HepG2 (cell line): ENCODE measurements around the gene TNFSF8. TPM values are rescaled to one million over a fixed set of nuclear protein-coding genes. Genes with fewer than 3 reads are reported as not detected.

Source experiments
- ATAC-seq: fragments of 200-7000 bp; cut with Tn5 transposase; 3 replicates; pipeline ENCODE4 v1.9.1; 2020; ENCODE audit warnings: mild to moderate bottlenecking, moderate library complexity
- BruUV-seq: library from RNA; stranded (reverse); fragments of 400-500 nt; replicated peaks from 2 replicates; lab custom pipeline; 2021; lab: Mats Ljungman, UMichigan
- CTCF ChIA-PET: fragments of 300-600 bp; formaldehyde crosslinking; extraction: SDS; loops from one replicate; lab custom pipeline; 2021; ENCODE audit warnings: low total read pairs, inconsistent platforms, low intra/inter-chr PET ratio; lab: Yijun Ruan, JAX
- POLR2A ChIA-PET: fragments of 350-600 bp; sonication (Branson Sonifier 250); formaldehyde crosslinking; loops from one replicate; lab custom pipeline; 2020; ENCODE audit warnings: antibody characterized with exemption, inconsistent platforms; lab: Yijun Ruan, JAX
- DNase-seq: peaks from one replicate; pipeline ENCODE4 v3.0.0-alpha.2; 2015; ENCODE audit warnings: low spot score
- FAIRE-seq: peaks from 3 replicates; lab custom pipeline; 2011; peaks lifted over from hg19 to GRCh38; lab: Jason Lieb, UNC
- H2AFZ ChIP-seq: one replicate; pipeline ENCODE4 v1.6.1; 2011; ENCODE audit warnings: low read length, inconsistent platforms
- H3K27ac ChIP-seq: fragments of 300-600 bp; 3 replicates; pipeline ENCODE4 v1.8.0; 2011; ENCODE audit warnings: mixed run types, mild to moderate bottlenecking, mixed read lengths, low read length, inconsistent platforms; ENCODE audit not compliant: insufficient read depth; ENCODE audit errors: extremely low read length
- H3K27me3 ChIP-seq, 2 experiments: fragments of 200-600 bp in 1 of 2; 2 replicates in 1 of 2; 3 replicates in 1 of 2; pipeline versions ENCODE4 v1.6.0 to v1.8.0; 2011; ENCODE audit warnings: low read length in 2 of 2, mild to moderate bottlenecking in 2 of 2, moderate library complexity in 2 of 2, inconsistent platforms in 1 of 2; ENCODE audit not compliant: insufficient read depth in 2 of 2, control insufficient read depth in 1 of 2
- H3K36me3 ChIP-seq, 2 experiments: fragments of 200-600 bp in 1 of 2; replicated peaks in 1 of 2; 2 replicates in 1 of 2; 3 replicates in 1 of 2; pipeline versions ENCODE4 v1.5.1 to v1.8.0; 2011; ENCODE audit warnings: low read length in 2 of 2, inconsistent platforms in 1 of 2; ENCODE audit not compliant: insufficient read depth in 2 of 2, control insufficient read depth in 1 of 2
- H3K4me1 ChIP-seq: 2 replicates; pipeline ENCODE4 v1.5.1; 2012; ENCODE audit warnings: low read length, inconsistent platforms; ENCODE audit not compliant: insufficient read depth
- H3K4me2 ChIP-seq: 2 replicates; pipeline ENCODE4 v1.6.0; 2011; ENCODE audit warnings: low read depth, low read length, inconsistent platforms
- H3K4me3 ChIP-seq, 3 experiments: fragments of 200-600 bp in 1 of 3; sonication (generic), shearing (Covaris generic) in 1 of 3; replicated peaks in 1 of 3; 2 replicates each; pipeline ENCODE4 v1.5.1; 2011 to 2016; ENCODE audit warnings: low read length in 3 of 3, inconsistent platforms in 2 of 3, low read depth in 2 of 3, mild to moderate bottlenecking in 2 of 3, control low read depth in 1 of 3, mixed read lengths in 1 of 3; ENCODE audit not compliant: insufficient read depth in 1 of 3
- H3K79me2 ChIP-seq: one replicate; pipeline ENCODE4 v1.6.1; 2011; ENCODE audit warnings: low read length, inconsistent platforms; ENCODE audit not compliant: insufficient read depth
- H3K9ac ChIP-seq: 2 replicates; pipeline ENCODE4 v1.6.0; 2011; ENCODE audit warnings: mild to moderate bottlenecking, low read depth, low read length, inconsistent platforms; ENCODE audit not compliant: insufficient read depth
- H3K9me3 ChIP-seq: 2 replicates; pipeline ENCODE4 v1.5.1; 2012; ENCODE audit warnings: mild to moderate bottlenecking, low read length
- H4K20me1 ChIP-seq: 2 replicates; pipeline ENCODE4 v1.6.0; 2011; ENCODE audit warnings: inconsistent platforms, mild to moderate bottlenecking, low read length, moderate library complexity; ENCODE audit not compliant: insufficient read depth
- ATF4 ChIP-seq, 2 experiments: fragments of 450-650 bp in 1 of 2; sonication (generic) in 1 of 2; formaldehyde crosslinking; IDR thresholded peaks; 2 replicates each; pipeline versions ENCODE4 v1.5.0 to v1.8.0; 2020 to 2022; ENCODE audit warnings: mild to moderate bottlenecking in 1 of 2, missing genetic modification reagents in 1 of 2
- ATF7 ChIP-seq, 2 experiments: fragments of 450-650 bp in 1 of 2; sonication (generic) in 1 of 2; formaldehyde crosslinking in 1 of 2; IDR thresholded peaks; 2 replicates each; pipeline versions ENCODE4 v1.4.0 to v1.6.1; 2016 to 2020; ENCODE audit warnings: antibody characterized with exemption in 1 of 2, mild to moderate bottlenecking in 1 of 2, missing genetic modification reagents in 1 of 2
- BORCS8-MEF2B ChIP-seq: sonication (generic); formaldehyde crosslinking; IDR thresholded peaks from 2 replicates; pipeline ENCODE4 v1.8.0; 2022; ENCODE audit warnings: mild to moderate bottlenecking, missing genetic modification reagents
- CHD2 ChIP-seq: IDR thresholded peaks from 2 replicates; pipeline ENCODE4 v1.6.1; 2011; ENCODE audit warnings: low read depth, low read length, improper control_type of control experiment
- E2F1 ChIP-seq: sonication (generic); formaldehyde crosslinking; IDR thresholded peaks from 2 replicates; pipeline ENCODE4 v1.5.0; 2020; ENCODE audit warnings: missing genetic modification reagents
- ESRRA ChIP-seq: sonication (generic); formaldehyde crosslinking; IDR thresholded peaks from 2 replicates; pipeline ENCODE4 v1.5.1; 2020; ENCODE audit warnings: mild to moderate bottlenecking, low read depth, missing genetic modification reagents
- FOXP1 ChIP-seq, 2 experiments: fragments of 450-650 bp in 1 of 2; IDR thresholded peaks; 2 replicates each; pipeline ENCODE4 v1.6.1; 2017 to 2018; ENCODE audit warnings: antibody characterized with exemption in 1 of 2
- GATA4 ChIP-seq: sonication (generic); IDR thresholded peaks from 2 replicates; pipeline ENCODE4 v1.6.1; 2016; ENCODE audit warnings: antibody characterized with exemption, low read depth, borderline replicate concordance
- NCOA5 ChIP-seq: sonication (generic); formaldehyde crosslinking; IDR thresholded peaks from 2 replicates; pipeline ENCODE4 v1.4.0; 2020; ENCODE audit warnings: missing genetic modification reagents
- REPIN1 ChIP-seq: sonication (generic); formaldehyde crosslinking; IDR thresholded peaks from 2 replicates; pipeline ENCODE4 v1.8.0; 2022; ENCODE audit warnings: missing genetic modification reagents, low read depth, mild to moderate bottlenecking, borderline replicate concordance
- TFAP4 ChIP-seq: sonication (generic); IDR thresholded peaks from 2 replicates; pipeline ENCODE4 v1.6.1; 2016; ENCODE audit warnings: low read depth, borderline replicate concordance
- ZNF343 ChIP-seq: sonication (generic); formaldehyde crosslinking; IDR thresholded peaks from 2 replicates; pipeline ENCODE4 v1.4.0; 2020; ENCODE audit warnings: mild to moderate bottlenecking, missing genetic modification reagents
- ZNF441 ChIP-seq: sonication (generic); formaldehyde crosslinking; IDR thresholded peaks from 2 replicates; pipeline ENCODE4 v1.7.0; 2021; ENCODE audit warnings: missing genetic modification reagents, borderline replicate concordance
- ZNF556 ChIP-seq: sonication (generic); formaldehyde crosslinking; IDR thresholded peaks from 2 replicates; pipeline ENCODE4 v1.4.0; 2020; ENCODE audit warnings: mild to moderate bottlenecking, missing genetic modification reagents, borderline replicate concordance
- ZNF883 ChIP-seq: sonication (generic); formaldehyde crosslinking; IDR thresholded peaks from 2 replicates; pipeline ENCODE4 v1.5.1; 2020; ENCODE audit warnings: mild to moderate bottlenecking, missing genetic modification reagents; ENCODE audit errors: not compliant biosample characterization
- WGBS: methylation state at CpG from one replicate; pipeline ENCODE4 v1.1.6; 2017; ENCODE audit warnings: low lambda C conversion rate; 5-methylcytosine and 5-hydroxymethylcytosine counted together
- in situ Hi-C: cut with HindIII; loops from 2 replicates; pipeline ENCODE4 v1.10.0; 2017; ENCODE audit warnings: low pct_unique_long_range_greater_than_20kb; ENCODE audit not compliant: extremely low pct_ligation_motif_present
- intact Hi-C: fragments of 100-400 bp; cut with micrococcal nuclease; formaldehyde crosslinking; loops from one replicate; pipeline ENCODE4 v1.10.0; 2022; ENCODE audit not compliant: unreplicated experiment
- polyA plus RNA-seq, 8 experiments: library from polyadenylated mRNA; depleted of rRNA in 3 of 8; stranded (reverse) in 7 of 8; unstranded in 1 of 8; fragments of >200 nt; fragmentation: Illumina TruSeq in 4 of 8; extraction: Trizol in 4 of 8; gene quantifications; 2 replicates each; pipeline versions ENCODE4 v1.2.1 to v1.2.3, GENCODE V29; 2011 to 2016; ENCODE audit warnings: low read depth in 4 of 8, missing spikeins in 1 of 8, mixed read lengths in 1 of 8; ENCODE audit not compliant: insufficient read depth in 1 of 8
- total RNA-seq, 5 experiments: library from RNA; depleted of rRNA; stranded (reverse); fragments of >200 nt; fragmentation: Illumina TruSeq; extraction: Trizol; gene quantifications; 2 replicates each; pipeline ENCODE4 v1.2.3, GENCODE V29; 2016; ENCODE audit warnings: low read depth in 1 of 5

Gene TNFSF8
- total and polyA plus RNA-seq, 2 of the 13 experiments (the other 11 are each of a cell fraction or from before 2014, with no cell fraction given) = not detected

- ChIA-PET CTCF (no interaction called here), POLR2A (interaction anchor here (0.9 to 1.2 kb wide), 2 partner anchors 11 to 12 kb away, joined by 3 to 4 read pairs; no protein-coding TSS in a partner anchor)
- Histone ChIP-seq H3K27ac (no peak overlapping the region), H3K4me2 (peak overlapping the region; percentile 46), H3K27me3 (no peaks in the 10 kb centered on the region), H3K36me3 (no peaks in the 10 kb centered on the region), H4K20me1 (no peaks in the 10 kb centered on the region), H3K9ac (no peak overlapping the region), H2AFZ (no peak overlapping the region), H3K79me2 (no peaks in the 10 kb centered on the region), H3K9me3 (no peaks in the 10 kb centered on the region), H3K4me1 (peaks cover 26% of the 10 kb centered on the region), H3K4me3 (no peak overlapping the region; a peak in 1 of 6 replicates)
- 16% methylated on average over 7 of the region's 7 CpGs for WGBS
- no TSS peak for BruUV-seq
- FAIRE-seq (no peak), DNase-seq (peak; percentile 23), ATAC-seq (peak; percentile 25; the same call in 1 of the 3 replicates)
- in situ Hi-C loops (no loop called here), intact Hi-C loops (no loop called here)
- no peak for TF ChIP-seq CHD2
- no peak for TF ChIP-seq E2F1 (CRISPR knock-in tag)
- TF ChIP-seq ZNF343 (CRISPR knock-in tag) = no peak
- TF ChIP-seq ESRRA (CRISPR knock-in tag) = no peak
- no peak for TF ChIP-seq NCOA5 (CRISPR knock-in tag)
- TF ChIP-seq ATF7 (IDR thresholded peaks at IDR 0.05) = peak; percentile 42; the same call in 1 of the 2 replicates
- TF ChIP-seq ATF7 (CRISPR knock-in tag; IDR thresholded peaks at IDR 0.05) = no peak
- TF ChIP-seq FOXP1 (IDR thresholded peaks at IDR 0.05) = no peak
- TF ChIP-seq FOXP1 (CRISPR knock-in tag; IDR thresholded peaks at IDR 0.05) = 0 out of 2 replicates have a peak, but pooled peaks have one; percentile 10
- TF ChIP-seq ZNF556 (CRISPR knock-in tag) = no peak
- no peak for TF ChIP-seq REPIN1 (CRISPR knock-in tag)
- TF ChIP-seq ATF4 (CRISPR knock-in tag; IDR thresholded peaks at IDR 0.05) = peak in 1 of 2 experiments; percentile 58; a peak in 1 of 4 replicates
- no peak for TF ChIP-seq ZNF883 (CRISPR knock-in tag)
- TF ChIP-seq GATA4 = no peak
- peak; percentile 30; the same call in 1 of the 2 replicates for TF ChIP-seq TFAP4
- TF ChIP-seq BORCS8-MEF2B (CRISPR knock-in tag) = no peak
- no peak for TF ChIP-seq ZNF441
Measured at GRCh38 chr9:114894609-114895433, 35.6 kb downstream of the TNFSF8 start.
